Esophagus muscularis mucosa (tissue), 3 donors: ENCODE results near the gene MOCOS.

Experiments
- POLR2A ChIP-seq: fragments of 450-650 bp; IDR thresholded peaks from one replicate; pipeline ENCODE4 v1.6.1; 2017; ENCODE audit warnings: antibody characterized with exemption, moderate library complexity, mild to moderate bottlenecking, low read depth
- POLR2AphosphoS5 ChIP-seq, 2 donors: sonication (generic); formaldehyde crosslinking; IDR thresholded peaks; one replicate each; pipeline ENCODE4 v1.6.1; 2017; ENCODE audit warnings: antibody characterized with exemption in 2 of 2
- TF ChIP-seq, protein P1 (sequence below), 3 experiments: fragments of 200-600 bp in 2 of 3; fragments of 450-650 bp in 1 of 3; sonication (generic) in 2 of 3; IDR thresholded peaks; one replicate each; pipeline ENCODE4 v1.5.1; 2017 to 2019; ENCODE audit warnings: antibody characterized with exemption in 3 of 3, mild to moderate bottlenecking in 2 of 3, moderate library complexity in 1 of 3

- TF ChIP-seq, protein P1, sequence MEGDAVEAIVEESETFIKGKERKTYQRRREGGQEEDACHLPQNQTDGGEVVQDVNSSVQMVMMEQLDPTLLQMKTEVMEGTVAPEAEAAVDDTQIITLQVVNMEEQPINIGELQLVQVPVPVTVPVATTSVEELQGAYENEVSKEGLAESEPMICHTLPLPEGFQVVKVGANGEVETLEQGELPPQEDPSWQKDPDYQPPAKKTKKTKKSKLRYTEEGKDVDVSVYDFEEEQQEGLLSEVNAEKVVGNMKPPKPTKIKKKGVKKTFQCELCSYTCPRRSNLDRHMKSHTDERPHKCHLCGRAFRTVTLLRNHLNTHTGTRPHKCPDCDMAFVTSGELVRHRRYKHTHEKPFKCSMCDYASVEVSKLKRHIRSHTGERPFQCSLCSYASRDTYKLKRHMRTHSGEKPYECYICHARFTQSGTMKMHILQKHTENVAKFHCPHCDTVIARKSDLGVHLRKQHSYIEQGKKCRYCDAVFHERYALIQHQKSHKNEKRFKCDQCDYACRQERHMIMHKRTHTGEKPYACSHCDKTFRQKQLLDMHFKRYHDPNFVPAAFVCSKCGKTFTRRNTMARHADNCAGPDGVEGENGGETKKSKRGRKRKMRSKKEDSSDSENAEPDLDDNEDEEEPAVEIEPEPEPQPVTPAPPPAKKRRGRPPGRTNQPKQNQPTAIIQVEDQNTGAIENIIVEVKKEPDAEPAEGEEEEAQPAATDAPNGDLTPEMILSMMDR (IDR thresholded peaks at IDR 0.05), result no peak
- TF ChIP-seq POLR2A (no peak), POLR2AphosphoS5 (IDR thresholded peaks at IDR 0.05) (no peak)
Measured at GRCh38 chr18:36217348-36217747, 30.1 kb downstream of the MOCOS start.
